ENCODE results near the gene WDR35.

The WDR35 gene

DNA sequence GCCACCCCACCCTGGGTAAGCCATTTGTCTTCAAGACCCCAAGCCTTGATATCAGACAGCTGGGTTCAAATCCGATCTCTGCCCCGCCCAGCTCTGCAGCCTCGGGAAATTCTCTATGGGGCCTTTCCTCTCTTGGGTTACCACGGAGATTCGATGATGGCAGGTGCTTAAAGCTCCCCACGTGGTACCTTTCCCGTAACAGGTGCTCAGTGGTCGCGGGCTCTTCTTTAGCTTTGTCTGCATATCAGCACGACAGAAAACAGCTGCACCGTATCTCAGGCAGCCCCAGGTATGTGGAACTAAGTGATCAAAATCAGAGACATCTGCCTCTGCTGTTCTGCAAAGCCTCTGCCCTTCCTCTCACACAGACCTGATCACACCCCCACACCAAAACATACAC lies 125.5 kb downstream of the WDR35 start:
- Mint-ChIP-seq H3K4me3 (no peak overlapping the region), H3K36me3 (ENCODE audit: low read depth) (no peaks in the 10 kb centered on the region), H3K9me3 (no peaks in the 10 kb centered on the region), H3K4me1 (peaks cover 56% of the 10 kb centered on the region), H3K27me3 (ENCODE audit: low read depth, poor library complexity) (peaks cover 13% of the 10 kb centered on the region), H3K27ac (no peak overlapping the region)
- DNase-seq = no peak
- no peak for TF ChIP-seq CTCF (IDR thresholded peaks at IDR 0.05)

GRCh38 chr2:19863303-19864041 lies 126.4 kb downstream of the WDR35 start:
- Mint-ChIP-seq H3K27me3 (ENCODE audit: low read depth, poor library complexity) (peaks cover 13% of the 10 kb centered on the region), H3K9me3 (no peaks in the 10 kb centered on the region), H3K36me3 (ENCODE audit: low read depth) (no peaks in the 10 kb centered on the region), H3K4me1 (peaks cover 48% of the 10 kb centered on the region), H3K27ac (no peak overlapping the region), H3K4me3 (no peak overlapping the region)
- peak; percentile 85 for DNase-seq
- TF ChIP-seq CTCF (IDR thresholded peaks at IDR 0.05) = peak; percentile 98

DNA sequence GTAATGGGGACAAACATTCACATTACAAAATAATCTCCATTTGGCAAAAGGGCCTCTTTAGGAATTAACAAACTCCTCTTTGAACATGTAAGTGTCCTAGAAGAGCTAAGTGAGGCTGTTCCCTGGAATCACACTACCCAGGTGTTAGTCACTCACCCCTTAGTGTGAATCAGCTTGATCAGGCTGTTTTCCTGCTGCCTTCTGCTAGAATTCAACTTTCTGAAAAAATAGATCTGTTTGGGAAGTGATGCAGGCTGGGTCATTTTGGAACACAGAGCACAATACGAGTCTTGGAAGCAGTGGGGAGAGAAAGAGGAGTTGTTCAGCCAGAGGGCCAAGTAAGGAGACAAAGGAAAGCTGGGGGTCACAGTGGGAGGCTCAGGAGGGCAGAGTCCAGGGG lies 128.1 kb downstream of the WDR35 start:
- TF ChIP-seq CTCF (IDR thresholded peaks at IDR 0.05) = no peak
- DNase-seq = no peak
- no peaks in the 10 kb centered on the region for H3K36me3 Mint-ChIP-seq (ENCODE audit: low read depth)
- no peak overlapping the region for H3K27ac Mint-ChIP-seq
- H3K4me3 Mint-ChIP-seq = no peak overlapping the region
- peaks cover 55% of the 10 kb centered on the region for H3K4me1 Mint-ChIP-seq
- no peaks in the 10 kb centered on the region for H3K9me3 Mint-ChIP-seq
- peaks cover 7% of the 10 kb centered on the region for H3K27me3 Mint-ChIP-seq (ENCODE audit: low read depth, poor library complexity)

All from nephron progenitor cell (in vitro differentiated cells).